Embryonic facial prominence (tissue), 1 donor: ENCODE results near the gene UBAC1.

Experiments used
- DNase-seq: peaks from one replicate; pipeline ENCODE4 v3.0.0-alpha.2; 2016; ENCODE audit errors: extremely low spot score

UBAC1 gene

DNA sequence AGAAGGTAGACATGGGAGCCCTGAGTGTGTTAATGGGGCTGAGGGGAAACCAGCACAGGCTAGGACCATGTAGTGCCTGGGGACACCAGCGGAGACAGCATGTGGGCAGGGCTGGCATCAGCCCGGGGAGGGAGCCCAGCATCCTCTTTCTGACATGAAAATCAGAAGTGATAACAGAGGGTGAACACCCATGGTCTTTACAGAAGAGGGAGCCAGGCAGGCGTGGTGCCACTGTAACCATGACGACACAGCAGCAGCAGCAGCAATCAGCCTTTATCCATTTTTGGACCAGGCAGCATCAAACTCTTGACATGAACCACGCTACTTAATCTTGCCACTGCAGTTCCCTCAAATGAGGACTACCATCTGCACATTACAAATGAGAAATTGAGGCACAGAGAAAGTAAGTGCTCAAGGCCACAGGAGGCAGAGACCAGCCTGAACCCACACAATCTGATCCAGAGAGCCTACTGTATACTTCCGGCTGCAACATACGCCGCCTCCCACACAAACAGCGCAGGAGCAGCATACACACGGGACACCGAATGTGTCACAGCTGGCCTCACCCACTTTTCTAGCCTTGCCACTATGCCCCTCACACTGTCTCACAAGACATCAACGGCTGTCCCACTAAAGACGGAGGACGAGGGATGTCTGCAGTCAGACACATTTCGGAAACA is 77.6 kb downstream of the UBAC1 start:
- no peak for DNase-seq
